Measurements from ENCODE around the gene EEPD1. TPM values are rescaled to one million over a fixed set of nuclear protein-coding genes. Genes with fewer than 3 reads are reported as not detected.
A peak's percentile ranks its signal among the peaks of the same experiment; 100 is the strongest.
"Not testable (repeated sequence)": the region's sequence is repeated elsewhere in the genome, so short reads cannot be mapped to it uniquely, and the experiment has no call there.

EEPD1 gene
- polyA plus RNA-seq: 1 to 10 TPM; 1.3 to 4.4 (median 2.1) TPM

GRCh38 chr7:36152756-36153570 lies at the start of gene EEPD1:
Gene EEPD1, plus strand, starts transcription at chr7:36153254. Its CDS starts 1,071 bp downstream, at chr7:36154325.
- DNase-seq: peak; percentile 99
- peaks cover 0 to 3% (median 3%) of the 10 kb centered on the region in 3 donors for H3K27me3 Mint-ChIP-seq (ENCODE audit: low read depth in 3 of 3)
- peak within 1 kb of the TSS; percentile 79 to 88 (median 87) for H3K4me3 Mint-ChIP-seq
- peaks cover 10 to 13% of the 10 kb centered on the region in 2 donors for H3K4me1 Mint-ChIP-seq
- no peaks in the 10 kb centered on the region for H3K36me3 Mint-ChIP-seq
- peak within 1 kb of the TSS in 5 of 6 donors; percentile 29 to 76 (median 72) for H3K27ac Mint-ChIP-seq
- H3K9me3 Mint-ChIP-seq: no peaks in the 10 kb centered on the region

GRCh38 chr7:36103837-36104561 lies 49.1 kb upstream of the EEPD1 start:
- H3K36me3 Mint-ChIP-seq: no peaks in the 10 kb centered on the region
- H3K27ac Mint-ChIP-seq: no peak overlapping the region

GRCh38 chr7:36106972-36107908 lies 45.8 kb upstream of the EEPD1 start:
- not testable (repeated sequence) for H3K4me3 Mint-ChIP-seq; H3K27me3 Mint-ChIP-seq (ENCODE audit: low read depth in 3 of 3); H3K4me1 Mint-ChIP-seq; DNase-seq; H3K27ac Mint-ChIP-seq; H3K36me3 Mint-ChIP-seq; H3K9me3 Mint-ChIP-seq

More at GRCh38 chr7:36103837-36104561, 49.1 kb upstream of the EEPD1 start:
- no peak overlapping the region for H3K4me3 Mint-ChIP-seq
- DNase-seq: no peak
- H3K27me3 Mint-ChIP-seq (ENCODE audit: low read depth in 3 of 3): peaks cover 0 to 7% (median 6%) of the 10 kb centered on the region in 3 donors
- H3K4me1 Mint-ChIP-seq: no peaks in the 10 kb centered on the region
- peaks cover 0 to 5% (median 0%) of the 10 kb centered on the region in 6 donors for H3K9me3 Mint-ChIP-seq

GRCh38 chr7:36107926-36108631 lies 45.0 kb upstream of the EEPD1 start:
- no peak for DNase-seq
- H3K4me1 Mint-ChIP-seq: no peaks in the 10 kb centered on the region
- H3K27ac Mint-ChIP-seq: no peak overlapping the region
- H3K36me3 Mint-ChIP-seq: no peaks in the 10 kb centered on the region
- no peak overlapping the region for H3K4me3 Mint-ChIP-seq
- H3K9me3 Mint-ChIP-seq: no peaks in the 10 kb centered on the region
- H3K27me3 Mint-ChIP-seq (ENCODE audit: low read depth in 3 of 3): peaks cover 4 to 6% (median 4%) of the 10 kb centered on the region in 3 donors

GRCh38 chr7:36109013-36109627 lies 43.9 kb upstream of the EEPD1 start:
- H3K4me1 Mint-ChIP-seq: no peaks in the 10 kb centered on the region
- no peaks in the 10 kb centered on the region for H3K36me3 Mint-ChIP-seq
- H3K9me3 Mint-ChIP-seq: no peaks in the 10 kb centered on the region
- DNase-seq: no peak
- H3K4me3 Mint-ChIP-seq: no peak overlapping the region
- peaks cover 4 to 6% (median 4%) of the 10 kb centered on the region in 3 donors for H3K27me3 Mint-ChIP-seq (ENCODE audit: low read depth in 3 of 3)
- no peak overlapping the region for H3K27ac Mint-ChIP-seq

- no peaks in the 10 kb centered on the region for H3K36me3 Mint-ChIP-seq
Measured at GRCh38 chr7:36110584-36110983, 42.5 kb upstream of the EEPD1 start.

GRCh38 chr7:36112969-36113368 lies 40.1 kb upstream of the EEPD1 start:
- H3K27ac Mint-ChIP-seq: no peak overlapping the region
- DNase-seq: no peak
- H3K4me1 Mint-ChIP-seq: no peaks in the 10 kb centered on the region
- H3K9me3 Mint-ChIP-seq: no peaks in the 10 kb centered on the region
- H3K27me3 Mint-ChIP-seq (ENCODE audit: low read depth in 3 of 3): peaks cover 0 to 5% (median 4%) of the 10 kb centered on the region in 3 donors
- H3K36me3 Mint-ChIP-seq: no peaks in the 10 kb centered on the region
- no peak overlapping the region for H3K4me3 Mint-ChIP-seq

More at GRCh38 chr7:36110584-36110983, 42.5 kb upstream of the EEPD1 start:
- H3K27me3 Mint-ChIP-seq (ENCODE audit: low read depth in 3 of 3): peaks cover 2 to 6% (median 4%) of the 10 kb centered on the region in 3 donors
- DNase-seq: no peak
- H3K4me1 Mint-ChIP-seq: no peaks in the 10 kb centered on the region
- H3K4me3 Mint-ChIP-seq: no peak overlapping the region
- no peak overlapping the region for H3K27ac Mint-ChIP-seq
- H3K9me3 Mint-ChIP-seq: no peaks in the 10 kb centered on the region

- Mint-ChIP-seq H3K4me1 (no peaks in the 10 kb centered on the region), H3K9me3 (no peaks in the 10 kb centered on the region), H3K27me3 (ENCODE audit: low read depth in 3 of 3) (peaks cover 1 to 4% (median 2%) of the 10 kb centered on the region in 3 donors), H3K27ac (no peak overlapping the region), H3K4me3 (no peak overlapping the region), H3K36me3 (no peaks in the 10 kb centered on the region)
- no peak for DNase-seq
Measured at GRCh38 chr7:36114355-36114754, 38.7 kb upstream of the EEPD1 start.

- no peak for DNase-seq
- Mint-ChIP-seq H3K9me3 (no peaks in the 10 kb centered on the region), H3K27me3 (ENCODE audit: low read depth in 3 of 3) (peaks cover 1 to 4% (median 2%) of the 10 kb centered on the region in 3 donors), H3K4me3 (no peak overlapping the region), H3K4me1 (no peaks in the 10 kb centered on the region), H3K36me3 (no peaks in the 10 kb centered on the region), H3K27ac (no peak overlapping the region)
Measured at GRCh38 chr7:36115448-36116321, 37.4 kb upstream of the EEPD1 start.

GRCh38 chr7:36116347-36117202 lies 36.5 kb upstream of the EEPD1 start:
- no peaks in the 10 kb centered on the region for H3K9me3 Mint-ChIP-seq
- no peak overlapping the region for H3K4me3 Mint-ChIP-seq
- no peaks in the 10 kb centered on the region for H3K4me1 Mint-ChIP-seq
- H3K27ac Mint-ChIP-seq: no peak overlapping the region
- peaks cover 0 to 4% (median 1%) of the 10 kb centered on the region in 3 donors for H3K27me3 Mint-ChIP-seq (ENCODE audit: low read depth in 3 of 3)
- DNase-seq: no peak
- no peaks in the 10 kb centered on the region for H3K36me3 Mint-ChIP-seq

GRCh38 chr7:36117203-36117840 lies 35.7 kb upstream of the EEPD1 start:
- DNase-seq: no peak
- Mint-ChIP-seq H3K27me3 (ENCODE audit: low read depth in 3 of 3) (peaks cover 1 to 5% (median 2%) of the 10 kb centered on the region in 3 donors), H3K9me3 (peaks cover 0 to 4% (median 0%) of the 10 kb centered on the region in 6 donors), H3K36me3 (no peaks in the 10 kb centered on the region), H3K27ac (no peak overlapping the region), H3K4me3 (no peak overlapping the region), H3K4me1 (no peaks in the 10 kb centered on the region)
